ENCODE measurements around the gene MRPL30.
"Not testable (repeated sequence)": the region's sequence is repeated elsewhere in the genome, so short reads cannot be mapped to it uniquely, and the experiment has no call there.

The MRPL30 gene

DNA sequence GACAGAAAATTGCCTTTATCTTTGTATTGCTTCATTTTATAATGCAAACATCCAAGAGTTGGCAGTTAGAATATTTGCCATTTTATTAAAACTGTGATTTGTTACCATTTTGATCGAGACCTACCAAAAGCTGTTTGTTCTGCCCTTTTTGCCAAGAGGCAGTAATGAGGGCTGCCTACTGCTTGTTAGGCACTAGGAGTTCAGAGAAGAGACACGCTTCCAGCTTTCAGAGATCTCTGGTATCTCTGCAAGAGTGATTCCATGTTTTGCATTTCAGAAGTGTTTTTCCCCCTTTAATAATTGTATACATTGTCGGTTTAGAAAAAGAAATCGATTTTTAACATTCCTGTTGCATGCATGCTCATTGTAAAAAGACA, 628 bp downstream of the MRPL30 start:
- peak in 2 of 3 donors; percentile 21 to 35 for DNase-seq
- Histone ChIP-seq H3K27me3 (replicated peaks in 2 of 5; ENCODE audit: control insufficient read depth in 4 of 5, insufficient read depth in 5 of 5, low read length in 4 of 5) (no peaks in the 10 kb centered on the region), H3K4me1 (ENCODE audit: control extremely low read depth in 1 of 4, control insufficient read depth in 4 of 4, insufficient read depth in 4 of 4, low read length in 3 of 4) (peaks cover 10 to 23% (median 16%) of the 10 kb centered on the region in 4 experiments), H3K27ac (ENCODE audit: insufficient read depth in 1 of 2, low read depth in 1 of 2, low read length in 2 of 2, poor library complexity in 1 of 2, severe bottlenecking in 2 of 2) (peak overlapping the region; percentile 79 to 92), H3K36me3 (ENCODE audit: control insufficient read depth in 4 of 4, insufficient read depth in 4 of 4, low read length in 3 of 4) (peaks cover 0 to 3% (median under 1%) of the 10 kb centered on the region in 4 experiments), H3K4me3 (ENCODE audit: control insufficient read depth in 1 of 7, extremely low read depth in 1 of 7, insufficient read depth in 4 of 7, low read depth in 2 of 7, low read length in 6 of 7) (peak overlapping the region; percentile 86 to 100 (median 95)), H3K9me3 (ENCODE audit: control extremely low read depth in 1 of 5, control insufficient read depth in 4 of 5, insufficient read depth in 2 of 5, low read depth in 1 of 5, low read length in 4 of 5) (no peaks in the 10 kb centered on the region)
- POLR2A ChIA-PET, result interaction anchor here (0.9 to 2.0 kb wide), 2 partner anchors 41 to 155 kb away, joined by 3 to 10 read pairs; partner anchors contain the start of genes C2orf15 and TXNDC9
- WGBS (ENCODE audit: insufficient coverage), result 5% methylated on average over 3 of the region's 4 CpGs
- CTCF ChIA-PET, result interaction anchor here (0.7 to 1.6 kb wide), 2 partner anchors 8 to 17 kb away, joined by 3 to 4 read pairs; no protein-coding TSS in a partner anchor

DNA sequence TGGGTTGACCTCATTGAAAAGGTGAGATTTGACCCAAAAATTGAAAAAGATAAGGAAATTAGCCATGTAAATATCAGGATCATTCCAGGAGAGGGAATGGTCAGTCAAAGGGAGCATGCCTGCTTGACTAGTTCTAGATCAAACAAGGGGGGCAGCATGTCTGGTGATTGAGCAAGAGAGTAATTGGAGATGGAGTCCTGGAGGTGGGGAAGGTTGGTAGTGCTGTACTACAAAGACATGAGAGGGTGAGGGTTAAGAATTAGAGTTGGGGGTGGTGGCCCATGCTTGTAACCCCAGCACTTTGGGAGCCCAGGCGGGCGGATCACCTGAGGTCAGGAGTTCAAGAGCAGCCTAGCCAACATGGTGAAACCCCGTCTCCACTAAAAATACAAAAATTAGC, 2.0 kb downstream of the MRPL30 start:
- DNase-seq, result no peak
- Histone ChIP-seq H3K36me3 (ENCODE audit: control insufficient read depth in 4 of 4, insufficient read depth in 4 of 4, low read length in 3 of 4) (peaks cover 3 to 10% (median 5%) of the 10 kb centered on the region in 4 experiments), H3K27ac (ENCODE audit: insufficient read depth in 1 of 2, low read depth in 1 of 2, low read length in 2 of 2, poor library complexity in 1 of 2, severe bottlenecking in 2 of 2) (no peak overlapping the region), H3K4me1 (ENCODE audit: control extremely low read depth in 1 of 4, control insufficient read depth in 4 of 4, insufficient read depth in 4 of 4, low read length in 3 of 4) (peaks cover 10 to 23% (median 16%) of the 10 kb centered on the region in 4 experiments), H3K27me3 (replicated peaks in 2 of 5; ENCODE audit: control insufficient read depth in 4 of 5, insufficient read depth in 5 of 5, low read length in 4 of 5) (no peaks in the 10 kb centered on the region), H3K9me3 (ENCODE audit: control extremely low read depth in 1 of 5, control insufficient read depth in 4 of 5, insufficient read depth in 2 of 5, low read depth in 1 of 5, low read length in 4 of 5) (no peaks in the 10 kb centered on the region), H3K4me3 (ENCODE audit: control insufficient read depth in 1 of 7, extremely low read depth in 1 of 7, insufficient read depth in 4 of 7, low read depth in 2 of 7, low read length in 6 of 7) (no peak overlapping the region)
- POLR2A ChIA-PET, result no interaction called here
- WGBS (ENCODE audit: insufficient coverage), result 100% methylated on average over 1 of the region's 3 CpGs
- CTCF ChIA-PET, result no interaction called here

GRCh38 chr2:99184811-99185210, 3.8 kb downstream of the MRPL30 start:
- CTCF ChIA-PET, result no interaction called here
- POLR2A ChIA-PET, result no interaction called here

GRCh38 chr2:99187011-99187410, 6.0 kb downstream of the MRPL30 start:
- H3K36me3 ChIP-seq (ENCODE audit: control insufficient read depth in 4 of 4, insufficient read depth in 4 of 4, low read length in 3 of 4), result peaks cover 10 to 31% (median 16%) of the 10 kb centered on the region in 4 experiments

More at GRCh38 chr2:99184811-99185210, 3.8 kb downstream of the MRPL30 start:
- peaks cover 8 to 16% (median 12%) of the 10 kb centered on the region in 4 experiments for H3K4me1 ChIP-seq (ENCODE audit: control extremely low read depth in 1 of 4, control insufficient read depth in 4 of 4, insufficient read depth in 4 of 4, low read length in 3 of 4)
- no peaks in the 10 kb centered on the region for H3K9me3 ChIP-seq (ENCODE audit: control extremely low read depth in 1 of 5, control insufficient read depth in 4 of 5, insufficient read depth in 2 of 5, low read depth in 1 of 5, low read length in 4 of 5)
- peaks cover 6 to 20% (median 9%) of the 10 kb centered on the region in 4 experiments for H3K36me3 ChIP-seq (ENCODE audit: control insufficient read depth in 4 of 4, insufficient read depth in 4 of 4, low read length in 3 of 4)
- WGBS (ENCODE audit: insufficient coverage), result 80% methylated on average over 2 of the region's 6 CpGs
- H3K27me3 ChIP-seq (replicated peaks in 2 of 5; ENCODE audit: control insufficient read depth in 4 of 5, insufficient read depth in 5 of 5, low read length in 4 of 5), result no peaks in the 10 kb centered on the region
- H3K27ac ChIP-seq (ENCODE audit: insufficient read depth in 1 of 2, low read depth in 1 of 2, low read length in 2 of 2, poor library complexity in 1 of 2, severe bottlenecking in 2 of 2), result no peak overlapping the region
- H3K4me3 ChIP-seq (ENCODE audit: control insufficient read depth in 1 of 7, extremely low read depth in 1 of 7, insufficient read depth in 4 of 7, low read depth in 2 of 7, low read length in 6 of 7), result no peak overlapping the region
- DNase-seq, result no peak

DNA sequence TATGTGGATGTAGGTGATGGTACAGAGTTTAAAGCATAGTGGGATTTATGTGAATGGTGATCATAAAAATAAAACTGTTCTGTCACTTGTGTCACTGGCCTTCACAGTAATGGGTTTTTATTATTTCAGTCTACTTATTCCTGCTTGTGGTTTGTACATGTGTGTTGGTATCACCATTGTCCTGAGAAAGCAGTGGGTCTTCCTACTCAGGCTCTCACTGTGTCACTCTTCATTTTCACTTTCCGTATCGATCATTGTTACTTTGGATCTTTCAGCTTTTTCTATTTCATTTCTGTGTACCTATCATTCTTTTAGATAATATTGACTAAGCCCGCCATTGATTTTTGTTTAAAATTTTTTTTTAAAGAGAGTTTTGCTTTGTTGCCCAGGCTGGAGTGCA, 7.4 kb downstream of the MRPL30 start:
- DNase-seq, result no peak
- H3K36me3 ChIP-seq (ENCODE audit: control insufficient read depth in 4 of 4, insufficient read depth in 4 of 4, low read length in 3 of 4), result peaks cover 10 to 35% (median 20%) of the 10 kb centered on the region in 4 experiments
- no peak overlapping the region for H3K27ac ChIP-seq (ENCODE audit: insufficient read depth in 1 of 2, low read depth in 1 of 2, low read length in 2 of 2, poor library complexity in 1 of 2, severe bottlenecking in 2 of 2)
- H3K9me3 ChIP-seq (ENCODE audit: control extremely low read depth in 1 of 5, control insufficient read depth in 4 of 5, insufficient read depth in 2 of 5, low read depth in 1 of 5, low read length in 4 of 5), result no peaks in the 10 kb centered on the region
- no peaks in the 10 kb centered on the region for H3K27me3 ChIP-seq (replicated peaks in 2 of 5; ENCODE audit: control insufficient read depth in 4 of 5, insufficient read depth in 5 of 5, low read length in 4 of 5)
- H3K4me1 ChIP-seq (ENCODE audit: control extremely low read depth in 1 of 4, control insufficient read depth in 4 of 4, insufficient read depth in 4 of 4, low read length in 3 of 4), result no peaks in the 10 kb centered on the region
- CTCF ChIA-PET, result no interaction called here
- no peak overlapping the region for H3K4me3 ChIP-seq (ENCODE audit: control insufficient read depth in 1 of 7, extremely low read depth in 1 of 7, insufficient read depth in 4 of 7, low read depth in 2 of 7, low read length in 6 of 7)
- no CpG with 5 or more reads among the region's 3 CpGs for WGBS (ENCODE audit: insufficient coverage)
- POLR2A ChIA-PET, result no interaction called here

More at GRCh38 chr2:99187011-99187410, 6.0 kb downstream of the MRPL30 start:
- CTCF ChIA-PET, result no interaction called here
- DNase-seq, result no peak
- POLR2A ChIA-PET, result no interaction called here
- Histone ChIP-seq H3K4me1 (ENCODE audit: control extremely low read depth in 1 of 4, control insufficient read depth in 4 of 4, insufficient read depth in 4 of 4, low read length in 3 of 4) (peaks cover 0 to 2% (median under 1%) of the 10 kb centered on the region in 4 experiments), H3K27me3 (replicated peaks in 2 of 5; ENCODE audit: control insufficient read depth in 4 of 5, insufficient read depth in 5 of 5, low read length in 4 of 5) (no peaks in the 10 kb centered on the region), H3K4me3 (ENCODE audit: control insufficient read depth in 1 of 7, extremely low read depth in 1 of 7, insufficient read depth in 4 of 7, low read depth in 2 of 7, low read length in 6 of 7) (no peak overlapping the region), H3K9me3 (ENCODE audit: control extremely low read depth in 1 of 5, control insufficient read depth in 4 of 5, insufficient read depth in 2 of 5, low read depth in 1 of 5, low read length in 4 of 5) (no peaks in the 10 kb centered on the region), H3K27ac (ENCODE audit: insufficient read depth in 1 of 2, low read depth in 1 of 2, low read length in 2 of 2, poor library complexity in 1 of 2, severe bottlenecking in 2 of 2) (no peak overlapping the region)

DNA sequence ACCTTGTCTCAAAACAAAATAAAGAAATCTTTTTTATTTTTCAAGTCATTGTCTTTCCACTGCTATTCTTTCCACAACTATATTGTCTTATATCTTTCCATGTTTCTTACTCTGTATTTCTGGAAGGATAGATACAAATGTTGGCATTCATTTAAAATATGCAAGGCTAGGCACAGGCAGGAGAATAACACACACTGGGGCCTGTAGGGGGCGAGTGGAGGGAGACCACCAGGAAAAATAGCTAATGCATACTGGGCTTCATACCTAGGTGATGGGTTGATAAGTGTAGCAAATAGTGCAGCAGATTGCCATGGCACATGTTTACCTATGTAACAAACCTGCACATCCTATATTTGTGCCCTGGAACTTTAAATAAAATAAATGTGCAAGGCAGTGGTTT, 9.6 kb downstream of the MRPL30 start:
- Histone ChIP-seq H3K9me3 (ENCODE audit: control extremely low read depth in 1 of 5, control insufficient read depth in 4 of 5, insufficient read depth in 2 of 5, low read depth in 1 of 5, low read length in 4 of 5) (no peaks in the 10 kb centered on the region), H3K27ac (ENCODE audit: insufficient read depth in 1 of 2, low read depth in 1 of 2, low read length in 2 of 2, poor library complexity in 1 of 2, severe bottlenecking in 2 of 2) (no peak overlapping the region), H3K4me1 (ENCODE audit: control extremely low read depth in 1 of 4, control insufficient read depth in 4 of 4, insufficient read depth in 4 of 4, low read length in 3 of 4) (no peaks in the 10 kb centered on the region), H3K4me3 (ENCODE audit: control insufficient read depth in 1 of 7, extremely low read depth in 1 of 7, insufficient read depth in 4 of 7, low read depth in 2 of 7, low read length in 6 of 7) (no peak overlapping the region), H3K36me3 (ENCODE audit: control insufficient read depth in 4 of 4, insufficient read depth in 4 of 4, low read length in 3 of 4) (peaks cover 14 to 42% (median 27%) of the 10 kb centered on the region in 4 experiments), H3K27me3 (replicated peaks in 2 of 5; ENCODE audit: control insufficient read depth in 4 of 5, insufficient read depth in 5 of 5, low read length in 4 of 5) (no peaks in the 10 kb centered on the region)
- DNase-seq, result no peak
- ChIA-PET POLR2A (no interaction called here), CTCF (no interaction called here)
- no CpG with 5 or more reads among the region's 1 CpG for WGBS (ENCODE audit: insufficient coverage)

GRCh38 chr2:99192364-99192763, 11.4 kb downstream of the MRPL30 start:
- POLR2A ChIA-PET; H3K4me1 ChIP-seq (ENCODE audit: control extremely low read depth in 1 of 4, control insufficient read depth in 4 of 4, insufficient read depth in 4 of 4, low read length in 3 of 4); DNase-seq; H3K4me3 ChIP-seq (ENCODE audit: control insufficient read depth in 1 of 7, extremely low read depth in 1 of 7, insufficient read depth in 4 of 7, low read depth in 2 of 7, low read length in 6 of 7); H3K27ac ChIP-seq (ENCODE audit: insufficient read depth in 1 of 2, low read depth in 1 of 2, low read length in 2 of 2, poor library complexity in 1 of 2, severe bottlenecking in 2 of 2); CTCF ChIA-PET; H3K9me3 ChIP-seq (ENCODE audit: control extremely low read depth in 1 of 5, control insufficient read depth in 4 of 5, insufficient read depth in 2 of 5, low read depth in 1 of 5, low read length in 4 of 5); H3K27me3 ChIP-seq (replicated peaks in 2 of 5; ENCODE audit: control insufficient read depth in 4 of 5, insufficient read depth in 5 of 5, low read length in 4 of 5): not testable (repeated sequence)
- WGBS (ENCODE audit: insufficient coverage), result 100% methylated on average over 1 of the region's 4 CpGs
- H3K36me3 ChIP-seq (ENCODE audit: control insufficient read depth in 4 of 4, insufficient read depth in 4 of 4, low read length in 3 of 4), result peaks cover 11 to 50% (median 31%) of the 10 kb centered on the region in 4 experiments

All from common myeloid progenitor, CD34-positive (primary cell).